HCT116 (cell line): ENCODE measurements around the gene MRPS18A. TPM values are rescaled to one million over a fixed set of nuclear protein-coding genes. Genes with fewer than 3 reads are reported as not detected.
A peak's percentile ranks its signal among the peaks of the same experiment; 100 is the strongest.
"Not testable (repeated sequence)": the region's sequence is repeated elsewhere in the genome, so short reads cannot be mapped to it uniquely, and the experiment has no call there.

Experiments
- ATAC-seq: fragments of 200-7000 bp; cut with Tn5 transposase; 2 replicates; pipeline ENCODE4 v1.9.1; 2020; ENCODE audit warnings: mild to moderate bottlenecking, moderate library complexity
- BruUV-seq: library from RNA; stranded (reverse); fragments of 400-500 nt; replicated peaks from 2 replicates; lab custom pipeline; 2021; lab: Mats Ljungman, UMichigan
- CTCF ChIA-PET: fragments of 300-600 bp; sonication (Branson Sonifier 250); formaldehyde crosslinking; loops from one replicate; lab custom pipeline; 2021; ENCODE audit warnings: antibody characterized with exemption; lab: Charles Lee
- POLR2A ChIA-PET: fragments of 300-600, 350-600 bp; sonication (Branson Sonifier 250); formaldehyde crosslinking; loops from one replicate; lab custom pipeline; 2021; ENCODE audit warnings: antibody characterized with exemption; lab: Charles Lee
- RAD21 ChIA-PET, 2 experiments: fragments of 300-600 bp; sonication (Branson Sonifier 250); formaldehyde crosslinking; loops; one replicate each; lab custom pipeline; 2023; ENCODE audit warnings: low total read pairs in 2 of 2; ENCODE audit not compliant: uncharacterized antibody in 2 of 2, unreplicated experiment in 2 of 2, low non-redundant PET in 1 of 2; lab: Charles Lee
- DNase-seq: peaks from one replicate; pipeline ENCODE4 v3.0.0-alpha.2; 2010; ENCODE audit warnings: low read depth, low spot score
- H2AFZ ChIP-seq: fragments of 200-600 bp; shearing (Covaris generic), sonication (generic); 2 replicates; pipeline ENCODE4 v1.6.1; 2017; ENCODE audit warnings: low read depth, mixed run types, mixed read lengths, antibody characterized with exemption, low read length; ENCODE audit not compliant: poor library complexity, severe bottlenecking
- H3K27ac ChIP-seq: 2 replicates; pipeline ENCODE4 v1.5.1; 2012; ENCODE audit warnings: low read depth, low read length
- H3K27me3 ChIP-seq: fragments of 200-600 bp; sonication (generic); 2 replicates; pipeline ENCODE4 v1.6.1; 2016; ENCODE audit warnings: mixed run types, low read length, mixed read lengths; ENCODE audit not compliant: insufficient read depth
- H3K36me3 ChIP-seq, 2 experiments: fragments of 200-500 bp in 1 of 2; fragments of 200-600 bp in 1 of 2; sonication (Bioruptor generic) in 1 of 2; sonication (generic) in 1 of 2; 2 replicates each; pipeline versions ENCODE4 v1.5.1 to v1.6.1; 2014 to 2016; ENCODE audit warnings: low read length in 2 of 2, inconsistent platforms in 1 of 2, mixed read lengths in 1 of 2, mixed run types in 1 of 2; ENCODE audit not compliant: insufficient read depth in 2 of 2, control insufficient read depth in 1 of 2
- H3K4me1 ChIP-seq, 2 experiments: fragments of 200-600 bp in 1 of 2; sonication (generic) in 1 of 2; 2 replicates each; pipeline versions ENCODE4 v1.5.1 to v1.6.1; 2012 to 2017; ENCODE audit warnings: low read length in 2 of 2, inconsistent platforms in 1 of 2, mild to moderate bottlenecking in 1 of 2, mixed read lengths in 1 of 2, mixed run types in 1 of 2, moderate library complexity in 1 of 2; ENCODE audit not compliant: insufficient read depth in 2 of 2, control insufficient read depth in 1 of 2
- H3K4me2 ChIP-seq: fragments of 200-600 bp; sonication (generic); 2 replicates; pipeline ENCODE4 v1.6.1; 2017; ENCODE audit warnings: mixed run types, low read length, mixed read lengths
- H3K4me3 ChIP-seq, 2 experiments: fragments of 200-600 bp in 1 of 2; sonication (generic) in 1 of 2; replicated peaks in 1 of 2; 2 replicates each; pipeline ENCODE4 v1.5.1; 2011 to 2016; ENCODE audit warnings: low read length in 2 of 2, control low read depth in 1 of 2, low read depth in 1 of 2, mild to moderate bottlenecking in 1 of 2, mixed read lengths in 1 of 2, mixed run types in 1 of 2
- H3K79me2 ChIP-seq: fragments of 200-600 bp; sonication (generic); 2 replicates; pipeline ENCODE4 v1.6.1; 2017; ENCODE audit warnings: mild to moderate bottlenecking, mixed run types, low read length, moderate library complexity, mixed read lengths; ENCODE audit not compliant: insufficient read depth
- H3K9ac ChIP-seq: fragments of 200-600 bp; sonication (generic); 2 replicates; pipeline ENCODE4 v1.6.1; 2016; ENCODE audit warnings: low read length, mixed read lengths
- H3K9me2 ChIP-seq: fragments of 200-600 bp; sonication (generic), shearing (Covaris generic); 2 replicates; pipeline ENCODE4 v1.6.1; 2017; ENCODE audit warnings: mixed run types, mild to moderate bottlenecking, moderate library complexity; ENCODE audit not compliant: insufficient read depth
- H3K9me3 ChIP-seq, 2 experiments: fragments of 200-500 bp in 1 of 2; fragments of 200-600 bp in 1 of 2; sonication (Bioruptor generic) in 1 of 2; sonication (generic) in 1 of 2; 2 replicates each; pipeline ENCODE4 v1.6.1; 2014 to 2017; ENCODE audit warnings: low read length in 2 of 2, mixed read lengths in 2 of 2, inconsistent platforms in 1 of 2, low read depth in 1 of 2, mild to moderate bottlenecking in 1 of 2, mixed run types in 1 of 2, moderate library complexity in 1 of 2; ENCODE audit not compliant: control insufficient read depth in 1 of 2, insufficient read depth in 1 of 2
- H4K20me1 ChIP-seq: fragments of 200-600 bp; sonication (generic), shearing (Covaris generic); 2 replicates; pipeline ENCODE4 v1.6.1; 2017; ENCODE audit warnings: mixed run types, mild to moderate bottlenecking, moderate library complexity; ENCODE audit not compliant: insufficient read depth
- ATF3 ChIP-seq: IDR thresholded peaks from 2 replicates; pipeline ENCODE4 v1.6.1; 2012
- CEBPB ChIP-seq: IDR thresholded peaks from 2 replicates; pipeline ENCODE4 v1.6.1; 2012; ENCODE audit warnings: low read depth
- ELF1 ChIP-seq: IDR thresholded peaks from 2 replicates; pipeline ENCODE4 v1.6.1; 2012; ENCODE audit warnings: low read depth, borderline replicate concordance
- EZH2 ChIP-seq: fragments of 200-600 bp; sonication (generic); IDR thresholded peaks from 2 replicates; pipeline ENCODE4 v1.6.1; 2017; ENCODE audit warnings: antibody characterized with exemption, mixed run types
- FOSL1 ChIP-seq: IDR thresholded peaks from 2 replicates; pipeline ENCODE4 v1.6.1; 2012; ENCODE audit warnings: low read depth
- JUND ChIP-seq: IDR thresholded peaks from 2 replicates; pipeline ENCODE4 v1.6.1; 2012
- POLR2AphosphoS5 ChIP-seq: IDR thresholded peaks from 2 replicates; pipeline ENCODE4 v1.6.1; 2011; ENCODE audit warnings: mild to moderate bottlenecking, low read depth, low read length, moderate library complexity
- REST ChIP-seq: IDR thresholded peaks from 2 replicates; pipeline ENCODE4 v1.6.1; 2012; ENCODE audit warnings: low read depth
- SP1 ChIP-seq: IDR thresholded peaks from 2 replicates; pipeline ENCODE4 v1.6.1; 2012; ENCODE audit warnings: low read depth
- YY1 ChIP-seq: IDR thresholded peaks from 2 replicates; pipeline ENCODE4 v1.6.1; 2011; ENCODE audit warnings: low read length, low read depth, moderate library complexity, mild to moderate bottlenecking; ENCODE audit not compliant: insufficient replicate concordance; ENCODE audit errors: extremely low read depth
- intact Hi-C: fragments of 100-400 bp; cut with micrococcal nuclease; formaldehyde crosslinking; loops from 2 replicates; pipeline ENCODE4 v1.10.0; 2022
- total RNA-seq: library from RNA; stranded (reverse); gene quantifications from one replicate; pipeline ENCODE4 v1.2.1, GENCODE V29; 2021; ENCODE audit not compliant: unreplicated experiment
- TF ChIP-seq, protein P1 (sequence below), 3 experiments: fragments of 200-600 bp in 1 of 3; sonication (generic) in 1 of 3; IDR thresholded peaks in 2 of 3; conservative IDR thresholded peaks in 1 of 3; 2 replicates each; pipeline ENCODE4 v1.5.1; 2012 to 2017; ENCODE audit warnings: low read depth in 2 of 3, low read length in 2 of 3, antibody characterized with exemption in 1 of 3, borderline replicate concordance in 1 of 3, control low read depth in 1 of 3, mild to moderate bottlenecking in 1 of 3, mixed read lengths in 1 of 3, mixed run types in 1 of 3, moderate library complexity in 1 of 3; ENCODE audit not compliant: insufficient read depth in 1 of 3
- TF ChIP-seq, protein P2 (sequence below): IDR thresholded peaks from 2 replicates; pipeline ENCODE4 v1.6.1; 2011; ENCODE audit warnings: mild to moderate bottlenecking, low read length, moderate library complexity; ENCODE audit not compliant: insufficient replicate concordance; ENCODE audit errors: extremely low read depth

The MRPS18A gene
- total RNA-seq, 1 experiment from 2014 or later = 63.0 TPM

GRCh38 chr6:43702171-43702533 lies 14.6 kb upstream of the MRPS18A start:
- H3K27me3 ChIP-seq = no peaks in the 10 kb centered on the region
- TF ChIP-seq EZH2 (no peak), CEBPB (no peak), FOSL1 (no peak), POLR2AphosphoS5 (no peak), ATF3 (no peak), JUND (no peak), ELF1 (no peak), REST (no peak), YY1 (no peak), SP1 (no peak)
- TF ChIP-seq, protein P1, sequence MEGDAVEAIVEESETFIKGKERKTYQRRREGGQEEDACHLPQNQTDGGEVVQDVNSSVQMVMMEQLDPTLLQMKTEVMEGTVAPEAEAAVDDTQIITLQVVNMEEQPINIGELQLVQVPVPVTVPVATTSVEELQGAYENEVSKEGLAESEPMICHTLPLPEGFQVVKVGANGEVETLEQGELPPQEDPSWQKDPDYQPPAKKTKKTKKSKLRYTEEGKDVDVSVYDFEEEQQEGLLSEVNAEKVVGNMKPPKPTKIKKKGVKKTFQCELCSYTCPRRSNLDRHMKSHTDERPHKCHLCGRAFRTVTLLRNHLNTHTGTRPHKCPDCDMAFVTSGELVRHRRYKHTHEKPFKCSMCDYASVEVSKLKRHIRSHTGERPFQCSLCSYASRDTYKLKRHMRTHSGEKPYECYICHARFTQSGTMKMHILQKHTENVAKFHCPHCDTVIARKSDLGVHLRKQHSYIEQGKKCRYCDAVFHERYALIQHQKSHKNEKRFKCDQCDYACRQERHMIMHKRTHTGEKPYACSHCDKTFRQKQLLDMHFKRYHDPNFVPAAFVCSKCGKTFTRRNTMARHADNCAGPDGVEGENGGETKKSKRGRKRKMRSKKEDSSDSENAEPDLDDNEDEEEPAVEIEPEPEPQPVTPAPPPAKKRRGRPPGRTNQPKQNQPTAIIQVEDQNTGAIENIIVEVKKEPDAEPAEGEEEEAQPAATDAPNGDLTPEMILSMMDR (IDR thresholded peaks at IDR 0.05 in 2 of 3, conservative IDR thresholded peaks at IDR 0.05 in 1 of 3; ENCODE audit: borderline replicate concordance in 1 of 3, insufficient read depth in 1 of 3, low read depth in 2 of 3, low read length in 2 of 3) = no peak
- TF ChIP-seq, protein P2, sequence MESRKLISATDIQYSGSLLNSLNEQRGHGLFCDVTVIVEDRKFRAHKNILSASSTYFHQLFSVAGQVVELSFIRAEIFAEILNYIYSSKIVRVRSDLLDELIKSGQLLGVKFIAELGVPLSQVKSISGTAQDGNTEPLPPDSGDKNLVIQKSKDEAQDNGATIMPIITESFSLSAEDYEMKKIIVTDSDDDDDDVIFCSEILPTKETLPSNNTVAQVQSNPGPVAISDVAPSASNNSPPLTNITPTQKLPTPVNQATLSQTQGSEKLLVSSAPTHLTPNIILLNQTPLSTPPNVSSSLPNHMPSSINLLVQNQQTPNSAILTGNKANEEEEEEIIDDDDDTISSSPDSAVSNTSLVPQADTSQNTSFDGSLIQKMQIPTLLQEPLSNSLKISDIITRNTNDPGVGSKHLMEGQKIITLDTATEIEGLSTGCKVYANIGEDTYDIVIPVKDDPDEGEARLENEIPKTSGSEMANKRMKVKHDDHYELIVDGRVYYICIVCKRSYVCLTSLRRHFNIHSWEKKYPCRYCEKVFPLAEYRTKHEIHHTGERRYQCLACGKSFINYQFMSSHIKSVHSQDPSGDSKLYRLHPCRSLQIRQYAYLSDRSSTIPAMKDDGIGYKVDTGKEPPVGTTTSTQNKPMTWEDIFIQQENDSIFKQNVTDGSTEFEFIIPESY = no peak
- H3K27ac ChIP-seq = peak overlapping the region; percentile 64
- DNase-seq (no peak), ATAC-seq (no peak)
- TSS peak; percentile 99 for BruUV-seq
- H3K4me2 ChIP-seq = peak overlapping the region; percentile 82
- CTCF ChIA-PET = no interaction called here
- intact Hi-C loops = no loop called here
- no peaks in the 10 kb centered on the region for H4K20me1 ChIP-seq
- H3K9ac ChIP-seq = peak overlapping the region; percentile 56
- no peaks in the 10 kb centered on the region for H3K79me2 ChIP-seq
- H3K9me3 ChIP-seq = no peaks in the 10 kb centered on the region
- peak overlapping the region; percentile 63 for H2AFZ ChIP-seq
- POLR2A ChIA-PET = no interaction called here
- H3K4me3 ChIP-seq = peak overlapping the region; percentile 19 to 44; a peak in 3 of 4 replicates
- RAD21 ChIA-PET = no interaction called here
- H3K4me1 ChIP-seq = peaks cover 36 to 45% of the 10 kb centered on the region in 2 experiments
- no peaks in the 10 kb centered on the region for H3K9me2 ChIP-seq
- no peaks in the 10 kb centered on the region for H3K36me3 ChIP-seq

DNA sequence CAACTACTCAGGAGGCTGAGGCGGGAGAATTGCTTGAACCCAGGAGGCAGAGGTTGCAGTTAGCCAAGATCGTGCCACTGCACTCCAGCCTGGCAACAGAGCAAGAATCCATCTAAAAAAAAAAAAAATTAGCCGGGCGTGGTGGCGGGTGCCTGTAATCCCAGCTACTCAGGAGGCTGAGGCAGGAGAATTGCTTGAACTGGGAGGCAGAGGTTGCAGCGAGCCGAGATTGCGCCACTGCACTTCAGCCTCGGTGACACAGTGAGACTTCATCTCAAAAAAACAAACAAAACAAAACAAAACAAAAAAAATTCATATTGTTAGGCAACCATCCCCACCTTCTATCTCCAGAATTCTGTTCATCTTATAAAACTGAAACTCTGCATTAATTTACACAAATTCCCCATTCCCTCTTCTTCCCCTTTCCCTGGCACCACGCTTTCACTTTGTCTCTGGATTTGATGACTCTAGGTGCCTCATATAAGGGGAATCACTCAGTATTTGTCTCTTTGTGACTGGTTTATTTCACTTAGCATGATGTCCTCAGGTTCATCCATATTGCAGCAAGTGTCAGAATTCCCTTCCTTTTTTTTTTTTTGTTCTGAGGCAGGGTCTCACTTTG lies 13.5 kb upstream of the MRPS18A start:
- BruUV-seq, H3K9me2 ChIP-seq, H3K36me3 ChIP-seq, DNase-seq, H3K27me3 ChIP-seq, H3K9me3 ChIP-seq, intact Hi-C loops, ATAC-seq, H3K4me2 ChIP-seq, POLR2A ChIA-PET, H2AFZ ChIP-seq, H3K27ac ChIP-seq, H3K79me2 ChIP-seq, H3K9ac ChIP-seq, CTCF ChIA-PET, H3K4me3 ChIP-seq, H4K20me1 ChIP-seq: not testable (repeated sequence)
- RAD21 ChIA-PET = interaction anchor here in 1 of 2 experiments (0.6 kb wide), 1 partner anchor 37 kb away, joined by 4 read pairs; no protein-coding TSS in a partner anchor
- H3K4me1 ChIP-seq = peaks cover 36 to 45% of the 10 kb centered on the region in 2 experiments
